Activated T-cell treated with anti-CD3 and anti-CD28 coated beads, Interleukin-2, amount 50 U/mL, for 1 hour (primary cell): ENCODE measurements around the gene SGF29.
"Not testable (repeated sequence)": the region's sequence is repeated elsewhere in the genome, so short reads cannot be mapped to it uniquely, and the experiment has no call there.

Experiments used
- DNase-seq: peaks from one replicate; pipeline ENCODE4 v3.0.0-alpha.2; 2020

SGF29 gene

GRCh38 chr16:28613912-28614311 lies 60.2 kb downstream of the SGF29 start:
- not testable (repeated sequence) for DNase-seq

GRCh38 chr16:28614561-28614960 lies 60.8 kb downstream of the SGF29 start:
- DNase-seq: not testable (repeated sequence)

- DNase-seq: not testable (repeated sequence)
Measured at GRCh38 chr16:28615486-28616223, 61.9 kb downstream of the SGF29 start.

- not testable (repeated sequence) for DNase-seq
Measured at GRCh38 chr16:28616224-28616577, 62.5 kb downstream of the SGF29 start.

- no peak for DNase-seq
Measured at GRCh38 chr16:28616636-28617035, 62.9 kb downstream of the SGF29 start.

- DNase-seq: no peak
Measured at GRCh38 chr16:28617874-28618273, 64.2 kb downstream of the SGF29 start.

GRCh38 chr16:28620316-28620715 lies 66.6 kb downstream of the SGF29 start:
- DNase-seq: not testable (repeated sequence)

GRCh38 chr16:28621481-28622155 lies 67.9 kb downstream of the SGF29 start:
- DNase-seq: no peak

GRCh38 chr16:28622532-28623171 lies 68.9 kb downstream of the SGF29 start:
- not testable (repeated sequence) for DNase-seq

- DNase-seq: peak; percentile 73
Measured at GRCh38 chr16:28623172-28623711, 69.5 kb downstream of the SGF29 start.

- DNase-seq: not testable (repeated sequence)
Measured at GRCh38 chr16:28630905-28631304, 77.2 kb downstream of the SGF29 start.

- not testable (repeated sequence) for DNase-seq
Measured at GRCh38 chr16:28636093-28636823, 82.5 kb downstream of the SGF29 start.

- not testable (repeated sequence) for DNase-seq
Measured at GRCh38 chr16:28637765-28638164, 84.0 kb downstream of the SGF29 start, which contains the start of gene NPIPB8. Gene NPIPB8 (plus strand): TSS chr16:28638065. CDS start chr16:28638361, 296 bp downstream.

- not testable (repeated sequence) for DNase-seq
Measured at GRCh38 chr16:28638359-28638758, 84.6 kb downstream of the SGF29 start.

GRCh38 chr16:28639959-28640358 lies 86.2 kb downstream of the SGF29 start:
- not testable (repeated sequence) for DNase-seq
